WI38 (cell line): ENCODE results near the gene TBL3.
A peak's percentile ranks its signal among the peaks of the same experiment; 100 is the strongest.

Source experiments
- H3K4me3 ChIP-seq: 2 replicates; pipeline ENCODE4 v1.5.1; 2011; ENCODE audit warnings: low read depth, mild to moderate bottlenecking, control low read depth, low read length
- TF ChIP-seq, protein P1 (sequence below): IDR thresholded peaks from 2 replicates; pipeline ENCODE4 v1.5.1; 2012; ENCODE audit warnings: low read depth, mild to moderate bottlenecking, control low read depth, low read length

The TBL3 gene

DNA sequence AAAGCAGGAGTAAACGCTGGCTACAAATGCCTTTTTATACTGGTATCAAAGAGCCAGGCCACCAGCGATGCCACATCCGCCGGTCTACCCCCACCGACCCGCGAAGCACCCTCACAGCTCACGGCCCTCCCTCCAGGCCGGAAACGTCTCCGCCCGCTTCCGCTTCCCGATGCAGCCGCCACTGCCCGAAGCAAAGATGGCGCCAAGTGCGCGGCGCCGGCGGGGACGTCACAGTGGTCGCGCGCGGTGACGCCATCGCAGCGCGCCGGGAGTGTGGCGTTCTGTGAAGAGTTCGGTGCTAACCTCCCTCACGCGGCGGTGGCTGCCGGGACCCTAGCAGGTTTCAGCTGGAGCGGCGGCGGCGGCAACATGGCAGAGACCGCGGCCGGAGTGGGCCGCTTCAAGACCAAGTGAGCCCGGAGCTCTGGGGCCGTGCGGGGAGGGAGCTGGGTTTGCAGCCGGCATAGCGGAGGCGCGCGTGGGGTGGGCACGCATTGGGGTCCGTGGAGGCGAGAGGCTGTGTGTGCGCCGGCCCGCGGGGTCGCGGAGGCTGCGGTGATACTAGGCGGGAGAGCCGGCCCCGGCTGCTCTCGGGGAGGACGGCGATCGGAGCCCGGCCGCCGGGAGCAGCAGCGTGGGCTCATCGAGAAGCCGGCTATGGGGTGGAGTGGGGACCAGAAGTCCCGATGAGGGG is at the start of gene TBL3:
Gene TBL3, plus strand, starts transcription at position 258 of the 694 bp plus-strand sequence. Its CDS starts 112 bp downstream, at position 370.
- TF ChIP-seq, protein P1, sequence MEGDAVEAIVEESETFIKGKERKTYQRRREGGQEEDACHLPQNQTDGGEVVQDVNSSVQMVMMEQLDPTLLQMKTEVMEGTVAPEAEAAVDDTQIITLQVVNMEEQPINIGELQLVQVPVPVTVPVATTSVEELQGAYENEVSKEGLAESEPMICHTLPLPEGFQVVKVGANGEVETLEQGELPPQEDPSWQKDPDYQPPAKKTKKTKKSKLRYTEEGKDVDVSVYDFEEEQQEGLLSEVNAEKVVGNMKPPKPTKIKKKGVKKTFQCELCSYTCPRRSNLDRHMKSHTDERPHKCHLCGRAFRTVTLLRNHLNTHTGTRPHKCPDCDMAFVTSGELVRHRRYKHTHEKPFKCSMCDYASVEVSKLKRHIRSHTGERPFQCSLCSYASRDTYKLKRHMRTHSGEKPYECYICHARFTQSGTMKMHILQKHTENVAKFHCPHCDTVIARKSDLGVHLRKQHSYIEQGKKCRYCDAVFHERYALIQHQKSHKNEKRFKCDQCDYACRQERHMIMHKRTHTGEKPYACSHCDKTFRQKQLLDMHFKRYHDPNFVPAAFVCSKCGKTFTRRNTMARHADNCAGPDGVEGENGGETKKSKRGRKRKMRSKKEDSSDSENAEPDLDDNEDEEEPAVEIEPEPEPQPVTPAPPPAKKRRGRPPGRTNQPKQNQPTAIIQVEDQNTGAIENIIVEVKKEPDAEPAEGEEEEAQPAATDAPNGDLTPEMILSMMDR = no peak
- peak within 1 kb of the TSS; percentile 93 for H3K4me3 ChIP-seq

DNA sequence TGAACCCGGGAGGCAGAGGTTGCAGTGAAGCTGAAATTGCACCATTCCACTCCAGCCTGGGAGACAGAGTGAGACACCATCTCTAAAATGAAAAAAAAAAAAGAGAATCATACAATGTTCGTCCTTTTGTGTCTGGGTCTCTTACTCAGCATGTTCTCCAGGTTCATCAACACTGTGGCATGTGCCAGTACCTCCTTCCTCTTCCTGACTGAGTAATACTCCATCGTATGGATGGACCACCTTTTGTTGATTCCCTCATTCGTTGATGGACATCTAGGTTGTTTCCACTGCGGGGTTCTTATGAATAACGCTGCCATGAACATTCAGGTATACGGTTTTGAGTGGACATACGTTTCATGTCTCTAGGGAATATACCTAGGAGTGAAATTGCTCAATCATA is 49.5 kb upstream of the TBL3 start:
- TF ChIP-seq, protein P1 = no peak
- H3K4me3 ChIP-seq = no peak overlapping the region

DNA sequence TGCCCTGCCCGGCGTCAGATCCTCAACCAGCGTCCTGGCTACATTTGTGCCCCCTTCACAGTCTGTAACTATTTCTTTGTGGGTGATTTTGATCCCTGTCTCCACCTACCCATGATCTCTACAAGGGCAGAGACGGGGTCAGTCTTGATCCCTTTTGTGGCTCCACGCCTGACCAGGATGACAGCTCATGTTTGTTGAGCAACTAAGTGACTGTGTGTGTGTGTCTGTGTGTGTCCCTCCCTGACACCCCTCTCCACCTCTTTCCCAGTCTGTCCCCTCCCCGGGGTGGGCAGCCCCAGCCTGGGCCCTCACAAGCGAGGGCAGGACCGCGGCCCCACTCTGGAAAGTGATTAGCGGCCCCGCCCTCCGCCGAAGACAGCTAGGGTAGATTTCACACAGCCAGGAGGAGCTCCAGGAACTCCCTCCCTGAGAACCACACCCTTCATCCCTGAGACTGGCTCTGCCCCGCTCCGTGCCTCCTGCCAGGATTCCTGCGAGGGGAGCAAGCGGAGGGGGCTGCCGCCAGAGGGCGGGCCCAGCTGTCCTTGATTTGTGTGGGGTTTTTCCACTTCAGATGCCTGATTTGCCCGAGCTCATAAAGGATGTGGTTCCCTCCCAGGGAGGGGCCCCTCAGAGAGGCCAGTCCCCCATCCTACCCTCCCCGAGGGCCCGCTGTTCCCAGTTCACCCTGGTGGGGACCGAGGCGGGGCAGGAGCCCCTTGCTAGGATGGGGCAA is 48.4 kb upstream of the TBL3 start:
- no peak overlapping the region for H3K4me3 ChIP-seq
- TF ChIP-seq, protein P1 = no peak

DNA sequence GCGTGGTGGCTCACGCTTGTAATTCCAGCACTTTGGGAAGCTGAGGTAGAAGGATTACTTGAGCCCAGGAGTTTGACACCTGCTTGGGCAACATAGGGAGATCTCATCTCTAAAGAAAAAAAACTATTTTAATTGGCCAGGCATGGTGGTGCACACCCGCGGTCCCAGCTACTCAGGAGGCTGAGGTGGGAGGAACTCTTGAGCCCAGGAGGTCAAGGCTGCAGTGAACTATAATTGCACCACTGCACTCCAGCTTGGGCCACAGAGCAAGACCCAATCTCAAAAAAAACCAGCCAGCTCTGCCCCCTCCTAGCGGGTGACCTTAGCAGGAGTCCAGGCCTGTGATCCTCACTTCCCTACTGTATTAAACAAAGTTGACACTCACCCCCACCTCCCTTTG is 47.8 kb upstream of the TBL3 start:
- H3K4me3 ChIP-seq = no peak overlapping the region
- TF ChIP-seq, protein P1 = no peak

DNA sequence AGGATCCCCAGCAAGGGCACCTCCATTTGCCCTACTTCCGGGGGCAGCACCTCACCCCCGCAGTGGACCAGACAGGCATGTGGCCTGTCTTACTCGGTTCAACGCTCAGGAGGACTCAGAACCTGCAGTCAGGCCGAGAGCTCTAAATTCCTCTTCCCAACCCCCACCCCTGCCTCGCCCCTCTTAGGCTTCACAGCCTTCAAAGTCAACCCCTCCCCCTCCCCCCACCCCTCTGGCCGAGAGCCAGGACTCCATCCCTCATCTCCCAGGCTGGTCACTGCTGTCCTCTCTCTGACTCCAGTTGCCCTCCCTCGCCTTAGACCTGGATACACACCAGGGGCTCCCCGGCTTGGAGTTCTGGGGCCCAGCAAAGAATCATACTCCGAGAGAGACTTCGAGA is 45.6 kb upstream of the TBL3 start:
- TF ChIP-seq, protein P1 = no peak
- no peak overlapping the region for H3K4me3 ChIP-seq

DNA sequence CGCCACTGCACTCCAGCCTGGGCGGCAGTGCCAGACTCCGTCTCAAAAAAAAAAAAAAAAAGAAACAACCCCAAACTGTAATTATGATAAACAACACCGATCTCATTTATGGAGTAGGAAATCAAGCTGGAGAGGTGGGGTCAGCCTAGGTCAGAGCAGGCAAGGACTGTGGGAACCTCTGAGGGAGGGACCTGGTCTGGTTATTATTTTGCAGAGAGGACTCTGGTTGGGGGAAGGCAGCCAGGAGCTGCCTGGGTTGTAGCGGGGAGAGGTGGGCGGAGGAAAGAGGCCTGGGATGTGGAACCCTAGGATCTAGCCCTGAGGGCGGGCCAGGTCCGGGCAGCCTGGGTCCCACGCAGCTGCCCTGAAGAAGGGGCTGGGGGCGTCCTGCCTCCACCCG is 42.7 kb upstream of the TBL3 start:
- TF ChIP-seq, protein P1 = no peak
- peak overlapping the region; percentile 56 for H3K4me3 ChIP-seq

DNA sequence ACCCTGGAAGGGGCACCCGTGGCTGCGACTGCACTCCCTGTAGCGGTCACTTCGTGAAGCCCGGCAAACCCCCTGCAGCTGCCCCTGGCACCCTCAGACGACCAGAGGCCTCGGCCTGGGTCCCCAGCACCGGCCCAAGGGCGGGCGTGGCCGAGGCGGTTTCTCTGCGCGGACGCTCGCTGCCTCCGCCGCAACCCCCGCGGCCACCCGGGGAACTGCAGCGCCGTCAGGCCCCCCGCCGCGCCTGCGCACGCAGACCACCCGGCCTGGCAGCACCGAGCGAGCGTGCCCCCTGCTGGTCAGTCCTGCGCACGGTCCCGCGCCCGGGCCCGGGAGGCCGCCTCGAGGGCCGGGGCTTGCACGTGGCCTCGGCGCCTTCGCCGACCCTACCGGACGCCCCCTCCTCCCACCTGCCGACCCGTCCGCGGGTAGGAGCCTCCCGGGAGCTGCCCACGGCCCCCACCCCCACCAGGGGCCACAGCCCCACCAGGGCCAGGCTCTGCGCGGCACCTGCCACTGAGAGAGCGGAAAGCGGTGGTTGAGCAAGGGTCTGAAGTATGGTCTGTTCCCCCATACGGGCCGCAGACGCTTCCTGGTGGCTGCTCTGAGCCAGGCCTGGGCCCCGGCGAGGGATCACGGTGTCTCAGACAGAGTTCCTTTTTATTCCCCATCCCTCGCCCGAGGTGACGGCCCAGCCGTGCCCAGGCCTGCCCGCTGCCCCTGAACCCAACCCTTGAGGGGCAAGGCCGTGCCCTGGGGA is 42.1 kb upstream of the TBL3 start:
- H3K4me3 ChIP-seq = peak overlapping the region; percentile 56
- TF ChIP-seq, protein P1 = peak; percentile 69
